ENCODE measurements around the gene MFSD1. TPM values are rescaled to one million over a fixed set of nuclear protein-coding genes. Genes with fewer than 3 reads are reported as not detected.

The MFSD1 gene
- total RNA-seq, 4 donors from 2014 or later, result 9.2 to 86.6 (median 64.0) TPM

DNA sequence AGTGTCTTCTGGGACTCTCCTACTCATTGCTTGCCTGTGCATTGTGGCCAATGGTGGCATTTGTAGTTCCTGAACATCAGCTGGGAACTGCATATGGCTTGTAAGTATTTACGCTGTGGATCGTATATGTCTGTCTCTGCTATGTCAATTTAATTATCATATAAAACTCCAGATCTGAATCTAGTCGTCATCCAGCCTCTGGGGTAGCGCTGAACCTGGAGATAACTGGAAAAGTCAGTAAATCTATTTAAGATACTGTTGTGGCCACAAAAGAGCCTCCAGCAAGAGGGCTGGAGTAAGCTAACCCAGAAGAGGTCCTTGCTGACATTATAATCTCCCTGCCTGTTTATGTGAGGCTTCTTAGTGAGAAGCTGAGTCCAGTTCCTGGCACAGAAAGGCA is 21.6 kb downstream of the MFSD1 start:
- in situ Hi-C loops (cut with MboI; ENCODE audit: low pct_ligation_motif_present in 1 of 4, low pct_unique_long_range_greater_than_20kb in 1 of 4, low sequenced_read_pairs in 3 of 4), result no loop called here
- Histone ChIP-seq H3K27ac (no peak overlapping the region), H3K9me3 (no peaks in the 10 kb centered on the region), H3K4me3 (no peak overlapping the region), H3K36me3 (peaks cover 0 to 66% (median 29%) of the 10 kb centered on the region in 4 donors), H3K4me1 (no peaks in the 10 kb centered on the region), H3K27me3 (no peaks in the 10 kb centered on the region)
- WGBS, 2 donors (ENCODE audit: low coverage in 1 of 2), result 95% methylated on average over 4 of the region's 4 CpGs
- TF ChIP-seq, protein P1, sequence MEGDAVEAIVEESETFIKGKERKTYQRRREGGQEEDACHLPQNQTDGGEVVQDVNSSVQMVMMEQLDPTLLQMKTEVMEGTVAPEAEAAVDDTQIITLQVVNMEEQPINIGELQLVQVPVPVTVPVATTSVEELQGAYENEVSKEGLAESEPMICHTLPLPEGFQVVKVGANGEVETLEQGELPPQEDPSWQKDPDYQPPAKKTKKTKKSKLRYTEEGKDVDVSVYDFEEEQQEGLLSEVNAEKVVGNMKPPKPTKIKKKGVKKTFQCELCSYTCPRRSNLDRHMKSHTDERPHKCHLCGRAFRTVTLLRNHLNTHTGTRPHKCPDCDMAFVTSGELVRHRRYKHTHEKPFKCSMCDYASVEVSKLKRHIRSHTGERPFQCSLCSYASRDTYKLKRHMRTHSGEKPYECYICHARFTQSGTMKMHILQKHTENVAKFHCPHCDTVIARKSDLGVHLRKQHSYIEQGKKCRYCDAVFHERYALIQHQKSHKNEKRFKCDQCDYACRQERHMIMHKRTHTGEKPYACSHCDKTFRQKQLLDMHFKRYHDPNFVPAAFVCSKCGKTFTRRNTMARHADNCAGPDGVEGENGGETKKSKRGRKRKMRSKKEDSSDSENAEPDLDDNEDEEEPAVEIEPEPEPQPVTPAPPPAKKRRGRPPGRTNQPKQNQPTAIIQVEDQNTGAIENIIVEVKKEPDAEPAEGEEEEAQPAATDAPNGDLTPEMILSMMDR (IDR thresholded peaks at IDR 0.05), result no peak
- TF ChIP-seq POLR2AphosphoS5 (IDR thresholded peaks at IDR 0.05) (no peak), EP300 (IDR thresholded peaks at IDR 0.05; ENCODE audit: low read depth) (no peak), POLR2A (IDR thresholded peaks at IDR 0.05) (no peak)
- intact Hi-C loops (cut with DNase I; ENCODE audit: low total_unique reads), result no loop called here
- no peak for DNase-seq

DNA sequence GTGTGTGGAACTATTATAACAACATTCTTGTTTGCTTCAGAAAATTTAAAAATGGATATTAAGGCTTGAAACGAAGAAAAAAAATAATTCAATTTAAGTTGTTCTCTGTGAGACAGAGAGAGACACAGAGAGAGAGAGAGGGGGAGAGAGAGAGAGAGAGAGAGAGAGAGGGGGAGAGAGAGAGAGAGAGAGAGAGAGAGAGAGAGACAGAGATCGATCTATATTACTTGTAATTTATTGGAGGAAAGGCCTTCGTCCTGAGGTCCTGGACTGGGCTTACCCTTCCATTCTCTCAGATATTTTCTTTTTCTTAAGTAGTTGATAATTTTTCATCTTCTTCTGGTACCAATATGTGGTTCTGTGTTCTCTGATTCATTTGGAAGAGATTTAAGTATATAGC is 25.9 kb downstream of the MFSD1 start:
- Histone ChIP-seq H3K4me3 (no peak overlapping the region), H3K27ac (no peak overlapping the region), H3K27me3 (no peaks in the 10 kb centered on the region), H3K9me3 (no peaks in the 10 kb centered on the region), H3K4me1 (no peaks in the 10 kb centered on the region), H3K36me3 (peaks cover 0 to 57% (median 19%) of the 10 kb centered on the region in 4 donors)
- WGBS, 2 donors (ENCODE audit: low coverage in 1 of 2), result 90 to 95% methylated on average over 3 of the region's 3 CpGs
- TF ChIP-seq, protein P1 (IDR thresholded peaks at IDR 0.05), result no peak
- TF ChIP-seq EP300 (IDR thresholded peaks at IDR 0.05; ENCODE audit: low read depth), result no peak
- TF ChIP-seq POLR2AphosphoS5 (IDR thresholded peaks at IDR 0.05), result no peak
- TF ChIP-seq POLR2A (IDR thresholded peaks at IDR 0.05), result no peak
- intact Hi-C loops (cut with DNase I; ENCODE audit: low total_unique reads) (no loop called here), in situ Hi-C loops (cut with MboI; ENCODE audit: low pct_ligation_motif_present in 1 of 4, low pct_unique_long_range_greater_than_20kb in 1 of 4, low sequenced_read_pairs in 3 of 4) (loop anchor here in 2 of 4 donors (25.0 kb wide), 2 partner anchors 435 to 985 kb away; no protein-coding TSS in a partner anchor)
- no peak for DNase-seq

DNA sequence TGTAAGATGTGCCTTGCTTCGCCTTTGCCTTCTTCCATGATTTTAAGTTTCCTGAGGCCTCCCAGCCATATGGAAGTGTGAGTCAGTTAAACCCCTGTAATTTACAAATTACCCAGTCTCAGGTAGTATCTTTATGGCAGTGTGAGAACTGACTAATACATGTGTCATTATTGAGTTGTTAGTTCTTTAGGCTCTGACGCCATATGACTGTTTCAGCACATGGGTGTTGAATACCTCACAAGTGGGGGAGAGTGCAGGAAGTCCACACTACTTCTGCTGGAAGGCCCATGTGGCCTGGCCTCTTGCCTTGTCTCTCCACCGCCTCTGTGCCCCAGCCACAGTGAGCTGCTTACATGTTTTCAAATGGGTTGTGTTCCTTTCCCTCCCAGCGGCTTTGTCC is 28.5 kb downstream of the MFSD1 start:
- WGBS, 2 donors (ENCODE audit: low coverage in 1 of 2), result 95 to 100% methylated on average over 1 to 4 of the region's 4 CpGs
- in situ Hi-C loops (cut with MboI; ENCODE audit: low pct_ligation_motif_present in 1 of 4, low pct_unique_long_range_greater_than_20kb in 1 of 4, low sequenced_read_pairs in 3 of 4), result loop anchor here in 2 of 4 donors (25.0 kb wide), 2 partner anchors 432 to 982 kb away; no protein-coding TSS in a partner anchor
- no peak for TF ChIP-seq POLR2A (IDR thresholded peaks at IDR 0.05)
- TF ChIP-seq, protein P1 (IDR thresholded peaks at IDR 0.05), result no peak
- no peak for TF ChIP-seq EP300 (IDR thresholded peaks at IDR 0.05; ENCODE audit: low read depth)
- TF ChIP-seq POLR2AphosphoS5 (IDR thresholded peaks at IDR 0.05), result no peak

DNA sequence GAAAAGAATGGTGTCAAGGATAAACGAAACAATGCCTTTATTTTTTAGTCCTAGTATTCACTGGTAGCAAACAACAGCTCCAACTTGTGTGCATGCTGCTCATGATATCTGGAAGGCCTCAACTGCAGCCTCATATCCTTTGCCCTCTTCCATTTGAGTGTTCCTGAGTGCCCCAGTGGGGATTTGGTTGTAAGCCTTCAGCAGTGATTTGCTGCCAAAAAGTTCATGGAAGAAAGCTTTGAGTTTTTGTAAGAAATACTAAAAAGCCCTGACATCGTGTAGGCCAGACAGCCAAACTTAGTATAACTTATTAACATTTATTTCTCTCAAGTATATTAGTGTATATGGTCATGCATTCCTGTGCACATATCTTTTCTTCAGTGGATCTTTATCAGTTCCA is 30.0 kb downstream of the MFSD1 start:
- Histone ChIP-seq H3K4me3 (no peak overlapping the region), H3K9me3 (no peaks in the 10 kb centered on the region), H3K4me1 (no peaks in the 10 kb centered on the region), H3K36me3 (peaks cover 0 to 24% (median 10%) of the 10 kb centered on the region in 4 donors), H3K27ac (no peak overlapping the region), H3K27me3 (no peaks in the 10 kb centered on the region)
- no peak for DNase-seq
- WGBS, 2 donors (ENCODE audit: low coverage in 1 of 2), result 50 to 93% methylated on average over 2 of the region's 2 CpGs
- in situ Hi-C loops (cut with MboI; ENCODE audit: low pct_ligation_motif_present in 1 of 4, low pct_unique_long_range_greater_than_20kb in 1 of 4, low sequenced_read_pairs in 3 of 4), result loop anchor here in 2 of 4 donors (25.0 kb wide), 2 partner anchors 430 to 980 kb away; no protein-coding TSS in a partner anchor
- intact Hi-C loops (cut with DNase I; ENCODE audit: low total_unique reads), result no loop called here
- TF ChIP-seq, protein P1 (IDR thresholded peaks at IDR 0.05), result no peak

More for the DNA sequence above, 28.5 kb downstream of the MFSD1 start:
- H3K27me3 ChIP-seq, result no peaks in the 10 kb centered on the region
- no peak overlapping the region for H3K4me3 ChIP-seq
- peaks cover 0 to 36% (median 17%) of the 10 kb centered on the region in 4 donors for H3K36me3 ChIP-seq
- H3K9me3 ChIP-seq, result no peaks in the 10 kb centered on the region
- H3K4me1 ChIP-seq, result no peaks in the 10 kb centered on the region
- intact Hi-C loops (cut with DNase I; ENCODE audit: low total_unique reads), result no loop called here
- DNase-seq, result no peak
- no peak overlapping the region for H3K27ac ChIP-seq

Measured in transverse colon (tissue), 4 donors.